ENCODE data around the gene LRP2.

DNA sequence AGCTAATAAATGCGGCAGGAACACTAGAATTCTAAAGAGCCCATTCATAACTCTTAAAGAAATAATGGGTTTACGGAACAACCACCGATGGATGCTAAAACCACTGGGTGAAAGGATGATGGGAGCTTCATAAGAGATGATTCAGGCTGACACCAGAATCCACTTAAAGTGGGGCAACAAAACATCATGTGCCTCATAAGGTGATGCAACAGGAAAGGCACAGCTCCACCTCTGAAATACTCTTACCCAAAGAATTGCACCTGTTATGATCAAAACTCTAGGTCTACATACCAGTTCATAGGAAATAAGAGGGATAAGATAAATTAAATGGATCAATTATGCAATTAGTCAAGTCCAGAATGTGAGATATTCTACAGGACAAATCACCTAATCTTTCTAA, 161.6 kb downstream of the LRP2 start:
- no peak for TF ChIP-seq POLR2A (IDR thresholded peaks at IDR 0.05; ENCODE audit: extremely low read depth, insufficient read length)
- TF ChIP-seq, protein P1, sequence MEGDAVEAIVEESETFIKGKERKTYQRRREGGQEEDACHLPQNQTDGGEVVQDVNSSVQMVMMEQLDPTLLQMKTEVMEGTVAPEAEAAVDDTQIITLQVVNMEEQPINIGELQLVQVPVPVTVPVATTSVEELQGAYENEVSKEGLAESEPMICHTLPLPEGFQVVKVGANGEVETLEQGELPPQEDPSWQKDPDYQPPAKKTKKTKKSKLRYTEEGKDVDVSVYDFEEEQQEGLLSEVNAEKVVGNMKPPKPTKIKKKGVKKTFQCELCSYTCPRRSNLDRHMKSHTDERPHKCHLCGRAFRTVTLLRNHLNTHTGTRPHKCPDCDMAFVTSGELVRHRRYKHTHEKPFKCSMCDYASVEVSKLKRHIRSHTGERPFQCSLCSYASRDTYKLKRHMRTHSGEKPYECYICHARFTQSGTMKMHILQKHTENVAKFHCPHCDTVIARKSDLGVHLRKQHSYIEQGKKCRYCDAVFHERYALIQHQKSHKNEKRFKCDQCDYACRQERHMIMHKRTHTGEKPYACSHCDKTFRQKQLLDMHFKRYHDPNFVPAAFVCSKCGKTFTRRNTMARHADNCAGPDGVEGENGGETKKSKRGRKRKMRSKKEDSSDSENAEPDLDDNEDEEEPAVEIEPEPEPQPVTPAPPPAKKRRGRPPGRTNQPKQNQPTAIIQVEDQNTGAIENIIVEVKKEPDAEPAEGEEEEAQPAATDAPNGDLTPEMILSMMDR (IDR thresholded peaks at IDR 0.05; ENCODE audit: low read depth, low read length) = no peak
- no peak for TF ChIP-seq MYC (IDR thresholded peaks at IDR 0.05; ENCODE audit: low read depth, low read length)
- TF ChIP-seq, protein P2, sequence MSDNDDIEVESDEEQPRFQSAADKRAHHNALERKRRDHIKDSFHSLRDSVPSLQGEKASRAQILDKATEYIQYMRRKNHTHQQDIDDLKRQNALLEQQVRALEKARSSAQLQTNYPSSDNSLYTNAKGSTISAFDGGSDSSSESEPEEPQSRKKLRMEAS (IDR thresholded peaks at IDR 0.05; ENCODE audit: low read depth, low read length) = no peak

Measured in NB4 (cell line).